Breast epithelium (tissue), 3 donors: ENCODE measurements around the gene RNF123.

ENCODE experiments used
- POLR2A ChIP-seq: fragments of 450-650 bp; IDR thresholded peaks from one replicate; pipeline ENCODE4 v1.6.1; 2016; ENCODE audit warnings: antibody characterized with exemption, mild to moderate bottlenecking, moderate library complexity
- POLR2AphosphoS5 ChIP-seq, 3 donors: sonication (generic); formaldehyde crosslinking; IDR thresholded peaks; one replicate each; pipeline ENCODE4 v1.6.1; 2017; ENCODE audit warnings: antibody characterized with exemption in 3 of 3
- TF ChIP-seq, protein P1 (sequence below), 3 donors: fragments of 450-650 bp; IDR thresholded peaks; one replicate each; pipeline ENCODE4 v1.5.1; 2016 to 2017; ENCODE audit warnings: antibody characterized with exemption in 3 of 3, mild to moderate bottlenecking in 3 of 3, moderate library complexity in 3 of 3

DNA sequence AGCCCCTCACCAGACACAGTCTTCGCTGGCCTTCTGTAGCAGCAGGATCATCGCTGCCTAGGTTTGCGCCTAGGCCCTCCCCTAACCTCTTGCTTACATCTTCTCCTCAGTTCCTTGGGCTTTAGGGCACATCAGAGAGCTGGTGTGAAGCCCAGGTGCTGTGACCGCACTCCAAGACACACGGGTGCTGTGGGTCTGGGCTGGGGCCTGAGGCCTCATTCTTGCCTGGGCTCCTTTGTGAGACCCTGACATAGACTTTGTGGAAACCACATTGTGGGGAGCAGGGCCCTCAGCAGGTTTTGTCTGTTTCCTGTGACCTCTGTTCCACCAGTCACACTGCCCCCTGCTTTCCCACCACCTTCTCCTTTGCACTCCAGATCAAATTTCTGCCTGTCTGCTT is 22.1 kb downstream of the RNF123 start:
- TF ChIP-seq, protein P1, sequence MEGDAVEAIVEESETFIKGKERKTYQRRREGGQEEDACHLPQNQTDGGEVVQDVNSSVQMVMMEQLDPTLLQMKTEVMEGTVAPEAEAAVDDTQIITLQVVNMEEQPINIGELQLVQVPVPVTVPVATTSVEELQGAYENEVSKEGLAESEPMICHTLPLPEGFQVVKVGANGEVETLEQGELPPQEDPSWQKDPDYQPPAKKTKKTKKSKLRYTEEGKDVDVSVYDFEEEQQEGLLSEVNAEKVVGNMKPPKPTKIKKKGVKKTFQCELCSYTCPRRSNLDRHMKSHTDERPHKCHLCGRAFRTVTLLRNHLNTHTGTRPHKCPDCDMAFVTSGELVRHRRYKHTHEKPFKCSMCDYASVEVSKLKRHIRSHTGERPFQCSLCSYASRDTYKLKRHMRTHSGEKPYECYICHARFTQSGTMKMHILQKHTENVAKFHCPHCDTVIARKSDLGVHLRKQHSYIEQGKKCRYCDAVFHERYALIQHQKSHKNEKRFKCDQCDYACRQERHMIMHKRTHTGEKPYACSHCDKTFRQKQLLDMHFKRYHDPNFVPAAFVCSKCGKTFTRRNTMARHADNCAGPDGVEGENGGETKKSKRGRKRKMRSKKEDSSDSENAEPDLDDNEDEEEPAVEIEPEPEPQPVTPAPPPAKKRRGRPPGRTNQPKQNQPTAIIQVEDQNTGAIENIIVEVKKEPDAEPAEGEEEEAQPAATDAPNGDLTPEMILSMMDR (IDR thresholded peaks at IDR 0.05), result no peak
- TF ChIP-seq POLR2A (no peak), POLR2AphosphoS5 (IDR thresholded peaks at IDR 0.05) (no peak)
